Lung (tissue), 12 donors: Measurements from ENCODE around the gene PPM1H. TPM values are rescaled to one million over a fixed set of nuclear protein-coding genes. Genes with fewer than 3 reads are reported as not detected.

Experiments used
- ATAC-seq: fragments of 200-7000 bp; cut with Tn5 transposase; one replicate; pipeline ENCODE4 v1.9.1; 2020; ENCODE audit warnings: moderate number of reproducible peaks; ENCODE audit not compliant: insufficient read depth, low FRiP score
- DNase-seq, 3 donors: peaks; one replicate each; pipeline ENCODE4 v3.0.0-alpha.2; 2013 to 2017
- H3K27ac ChIP-seq, 2 donors: one replicate each; pipeline ENCODE4 v1.5.1; 2013; ENCODE audit warnings: mild to moderate bottlenecking in 2 of 2, moderate library complexity in 2 of 2, control low read depth in 1 of 2, inconsistent platforms in 1 of 2, low read depth in 1 of 2, low read length in 1 of 2
- H3K27me3 ChIP-seq, 3 donors: one replicate each; pipeline ENCODE4 v1.5.1; 2013; ENCODE audit warnings: low read length in 2 of 3; ENCODE audit not compliant: control insufficient read depth in 3 of 3, insufficient read depth in 3 of 3
- H3K36me3 ChIP-seq, 4 donors: one replicate each; pipeline ENCODE4 v1.5.1; 2013; ENCODE audit warnings: low read length in 4 of 4, mild to moderate bottlenecking in 1 of 4, moderate library complexity in 1 of 4; ENCODE audit not compliant: control insufficient read depth in 4 of 4, insufficient read depth in 4 of 4
- H3K4me1 ChIP-seq, 5 donors: one replicate each; pipeline ENCODE4 v1.5.1; 2013; ENCODE audit warnings: low read length in 5 of 5, mild to moderate bottlenecking in 2 of 5, moderate library complexity in 1 of 5; ENCODE audit not compliant: control insufficient read depth in 5 of 5, insufficient read depth in 5 of 5
- H3K4me3 ChIP-seq: one replicate; pipeline ENCODE4 v1.5.1; 2013; ENCODE audit warnings: mild to moderate bottlenecking, control low read depth, moderate library complexity
- H3K9ac ChIP-seq, 2 donors: one replicate each; pipeline ENCODE4 v1.5.1; 2013; ENCODE audit warnings: low read length in 2 of 2, control low read depth in 1 of 2; ENCODE audit not compliant: insufficient read depth in 1 of 2
- H3K9me3 ChIP-seq, 4 donors: one replicate each; pipeline ENCODE4 v1.5.1; 2013; ENCODE audit warnings: low read length in 3 of 4, mild to moderate bottlenecking in 1 of 4, moderate library complexity in 1 of 4; ENCODE audit not compliant: control insufficient read depth in 4 of 4, insufficient read depth in 3 of 4
- WGBS, 2 donors: extraction: QIAGEN DNeasy Blood & Tissue Kit; methylation state at CpG; one replicate each; pipeline ENCODE4 v1.1.7; 2013; 5-methylcytosine and 5-hydroxymethylcytosine counted together
- polyA plus RNA-seq, 2 donors: library from polyadenylated mRNA; stranded (reverse); fragments of 200-250 nt; gene quantifications; one replicate each; pipeline ENCODE4 v1.2.1, GENCODE V29; 2013
- total RNA-seq, 2 donors: library from RNA; depleted of rRNA in 1 of 2; stranded (reverse); fragments of >200 nt in 1 of 2; gene quantifications; one replicate each; pipeline ENCODE4 v1.2.1, GENCODE V29; 2014 to 2021
- TF ChIP-seq, protein P1 (sequence below): IDR thresholded peaks from 2 replicates; pipeline ENCODE4 v1.5.1; 2012; ENCODE audit warnings: mild to moderate bottlenecking; ENCODE audit errors: control extremely low read depth, extremely low read depth
- donor health status: control.
- donor health status: control.
- donor health status: Bipolar disorder and iron deficiency.
- donor health status: healthy.
- donor health status: DM: yes; HTN: yes; CAD: no.

PPM1H gene
- total and polyA plus RNA-seq, 4 donors, result 2.0 to 11.2 (median 5.7) TPM

GRCh38 chr12:62709311-62709710 lies 225.6 kb downstream of the PPM1H start:
- WGBS, 2 donors, result 52 to 70% methylated on average over 2 of the region's 2 CpGs
- TF ChIP-seq, protein P1, sequence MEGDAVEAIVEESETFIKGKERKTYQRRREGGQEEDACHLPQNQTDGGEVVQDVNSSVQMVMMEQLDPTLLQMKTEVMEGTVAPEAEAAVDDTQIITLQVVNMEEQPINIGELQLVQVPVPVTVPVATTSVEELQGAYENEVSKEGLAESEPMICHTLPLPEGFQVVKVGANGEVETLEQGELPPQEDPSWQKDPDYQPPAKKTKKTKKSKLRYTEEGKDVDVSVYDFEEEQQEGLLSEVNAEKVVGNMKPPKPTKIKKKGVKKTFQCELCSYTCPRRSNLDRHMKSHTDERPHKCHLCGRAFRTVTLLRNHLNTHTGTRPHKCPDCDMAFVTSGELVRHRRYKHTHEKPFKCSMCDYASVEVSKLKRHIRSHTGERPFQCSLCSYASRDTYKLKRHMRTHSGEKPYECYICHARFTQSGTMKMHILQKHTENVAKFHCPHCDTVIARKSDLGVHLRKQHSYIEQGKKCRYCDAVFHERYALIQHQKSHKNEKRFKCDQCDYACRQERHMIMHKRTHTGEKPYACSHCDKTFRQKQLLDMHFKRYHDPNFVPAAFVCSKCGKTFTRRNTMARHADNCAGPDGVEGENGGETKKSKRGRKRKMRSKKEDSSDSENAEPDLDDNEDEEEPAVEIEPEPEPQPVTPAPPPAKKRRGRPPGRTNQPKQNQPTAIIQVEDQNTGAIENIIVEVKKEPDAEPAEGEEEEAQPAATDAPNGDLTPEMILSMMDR, result no peak
- ATAC-seq (no peak), DNase-seq (no peak)
- Histone ChIP-seq H3K27ac (no peak overlapping the region), H3K4me3 (no peak overlapping the region), H3K27me3 (no peaks in the 10 kb centered on the region), H3K36me3 (no peaks in the 10 kb centered on the region), H3K9me3 (no peaks in the 10 kb centered on the region), H3K9ac (no peak overlapping the region), H3K4me1 (peaks cover 3 to 31% (median 5%) of the 10 kb centered on the region in 5 donors)

DNA sequence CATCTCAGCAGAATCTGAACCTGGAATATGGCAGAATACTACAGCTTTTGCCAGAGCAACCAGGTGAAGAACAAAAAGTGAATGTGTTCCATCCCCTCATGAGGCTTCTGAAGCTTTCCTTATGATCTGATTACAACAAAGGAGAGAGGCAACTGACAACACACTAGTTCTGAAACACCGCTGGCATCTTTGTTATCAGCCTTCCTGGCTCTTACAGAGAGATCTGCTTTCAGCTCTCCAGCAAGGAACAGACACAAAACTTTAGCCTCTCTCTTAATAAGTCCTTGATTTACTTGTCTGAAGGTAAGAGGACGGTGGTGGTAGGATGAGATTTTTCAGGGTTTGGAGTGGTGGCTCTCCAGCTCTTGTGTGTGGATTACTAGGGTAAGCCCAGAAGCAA lies 227.0 kb downstream of the PPM1H start:
- H3K27ac ChIP-seq, result no peak overlapping the region
- no peak overlapping the region for H3K9ac ChIP-seq
- DNase-seq, result no peak
- TF ChIP-seq, protein P1, result no peak
- H3K36me3 ChIP-seq, result no peaks in the 10 kb centered on the region
- WGBS, 2 donors, result 95 to 96% methylated on average over 2 of the region's 2 CpGs
- H3K27me3 ChIP-seq, result no peaks in the 10 kb centered on the region
- no peaks in the 10 kb centered on the region for H3K9me3 ChIP-seq
- H3K4me1 ChIP-seq, result peaks cover 0 to 26% (median 11%) of the 10 kb centered on the region in 5 donors
- H3K4me3 ChIP-seq, result no peak overlapping the region
- no peak for ATAC-seq

DNA sequence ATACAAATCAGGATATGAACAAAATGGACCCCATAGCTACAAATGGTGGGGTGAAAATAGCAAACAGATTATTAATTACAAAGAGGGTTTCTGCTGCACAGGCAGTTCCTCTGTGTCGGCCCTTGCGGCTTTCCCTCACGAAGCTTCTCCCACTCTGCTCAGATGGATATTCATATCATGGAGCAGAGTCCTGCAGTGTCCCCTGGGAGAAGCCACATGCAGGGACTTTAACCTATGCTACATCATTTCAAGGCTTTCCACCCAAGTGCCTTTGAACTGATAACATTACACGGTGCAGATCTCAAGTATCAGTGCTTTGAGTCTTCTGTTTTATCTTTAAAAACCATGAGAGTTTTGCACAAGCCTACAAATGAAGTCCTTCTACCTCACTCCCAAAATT lies 229.1 kb downstream of the PPM1H start:
- DNase-seq (no peak), ATAC-seq (no peak)
- H3K27ac ChIP-seq, result no peak overlapping the region
- no peaks in the 10 kb centered on the region for H3K27me3 ChIP-seq
- no peak overlapping the region for H3K9ac ChIP-seq
- TF ChIP-seq, protein P1, result no peak
- H3K4me3 ChIP-seq, result no peak overlapping the region
- H3K36me3 ChIP-seq, result no peaks in the 10 kb centered on the region
- WGBS, 2 donors, result 87 to 90% methylated on average over 4 of the region's 4 CpGs
- peaks cover 0 to 15% (median 13%) of the 10 kb centered on the region in 5 donors for H3K4me1 ChIP-seq
- no peaks in the 10 kb centered on the region for H3K9me3 ChIP-seq

- H3K4me1 ChIP-seq, result peaks cover 0 to 13% (median 8%) of the 10 kb centered on the region in 5 donors
- H3K9me3 ChIP-seq, result no peaks in the 10 kb centered on the region
- no peaks in the 10 kb centered on the region for H3K27me3 ChIP-seq
- H3K9ac ChIP-seq, result no peak overlapping the region
- DNase-seq, result no peak
- TF ChIP-seq, protein P1, result no peak
- H3K36me3 ChIP-seq, result no peaks in the 10 kb centered on the region
- 17 to 33% methylated on average over 4 of the region's 4 CpGs for WGBS, 2 donors
- H3K27ac ChIP-seq, result peak overlapping the region; percentile 1 to 54
- ATAC-seq, result no peak
- H3K4me3 ChIP-seq, result no peak overlapping the region
Measured at GRCh38 chr12:62703011-62703380, 232.0 kb downstream of the PPM1H start.
